ENCODE data around the gene UTP18. TPM values are rescaled to one million over a fixed set of nuclear protein-coding genes. Genes with fewer than 3 reads are reported as not detected.
"Not testable (repeated sequence)": the region's sequence is repeated elsewhere in the genome, so short reads cannot be mapped to it uniquely, and the experiment has no call there.

UTP18 gene
- total and polyA plus RNA-seq, 10 of the 15 experiments (the other 5 are each of a cell fraction or from before 2014, with no cell fraction given): 31.0 to 111 (median 58.8) TPM

DNA sequence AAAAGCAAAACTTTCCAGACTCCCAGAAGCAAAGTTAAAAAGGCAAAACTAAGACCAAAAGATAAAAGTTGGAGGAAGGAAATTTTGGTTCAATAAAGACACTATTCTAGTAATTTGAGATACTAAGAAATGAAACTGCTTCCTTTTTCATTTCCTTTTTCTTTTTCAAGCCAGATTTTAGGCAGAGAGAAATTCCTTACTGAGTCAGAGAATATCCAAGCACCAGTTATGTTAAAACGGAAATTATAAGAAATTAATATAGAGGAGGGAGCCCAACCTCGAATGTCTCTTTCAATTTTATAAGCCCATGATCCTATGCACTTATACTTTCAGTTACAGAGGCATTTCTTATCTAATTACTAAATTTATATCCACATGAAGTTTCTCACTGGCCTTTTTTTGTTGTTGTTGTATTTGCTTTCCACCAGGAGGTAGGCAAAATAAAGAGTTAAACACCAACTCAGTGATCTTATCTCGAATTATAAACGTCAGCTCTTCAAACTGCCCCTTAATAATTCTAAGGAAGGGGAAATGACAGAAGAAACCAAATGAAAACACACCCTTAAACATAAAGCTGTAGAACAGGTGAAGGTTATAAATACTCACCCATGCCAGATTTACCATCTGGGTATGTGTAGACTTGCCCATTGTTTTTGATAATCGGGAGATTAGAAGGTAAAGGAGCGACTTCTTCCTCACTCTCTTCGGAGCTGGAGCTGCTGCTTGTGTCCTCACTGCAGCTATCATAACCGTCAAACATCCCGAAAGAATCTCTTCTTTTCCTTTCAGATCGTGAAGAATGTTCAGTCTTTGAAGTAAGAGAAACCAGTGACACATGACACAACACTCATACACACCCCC lies 35.7 kb upstream of the UTP18 start:
- CTCF ChIA-PET: interaction anchor here (0.8 kb wide), 1 partner anchor 89 kb away, joined by 3 read pairs; no protein-coding TSS in a partner anchor
- in situ Hi-C loops (cut with MboI): no loop called here
- Histone ChIP-seq H4K20me1 (ENCODE audit: control insufficient read depth, insufficient read depth) (no peaks in the 10 kb centered on the region), H3K36me3 (ENCODE audit: control insufficient read depth in 2 of 2, insufficient read depth in 2 of 2, low read length in 1 of 2) (peaks cover 3 to 10% of the 10 kb centered on the region in 2 experiments), H3K4me2 (ENCODE audit: control insufficient read depth, insufficient read depth) (no peak overlapping the region), H3K9ac (ENCODE audit: control insufficient read depth, insufficient read depth, low read length) (no peak overlapping the region), H3K4me1 (ENCODE audit: control insufficient read depth, insufficient read depth, low read length) (peaks cover 10% of the 10 kb centered on the region), H3K27me3 (replicated peaks in 1 of 2; ENCODE audit: control insufficient read depth in 2 of 2, insufficient read depth in 2 of 2, low read length in 1 of 2) (no peaks in the 10 kb centered on the region), H3K79me2 (ENCODE audit: control insufficient read depth, insufficient read depth, low read length) (peaks cover 4% of the 10 kb centered on the region), H3K27ac (ENCODE audit: control insufficient read depth, insufficient read depth) (no peak overlapping the region; the same call in 1 of the 2 replicates), H2AFZ (ENCODE audit: control insufficient read depth, low read depth, low read length) (no peak overlapping the region), H3K4me3 (no peak overlapping the region), H3K9me3 (replicated peaks; ENCODE audit: control insufficient read depth, insufficient read depth, low read length) (no peaks in the 10 kb centered on the region)
- 54% methylated on average over 10 of the region's 10 CpGs for WGBS (ENCODE audit: insufficient coverage, insufficient replicate concordance, low lambda C conversion rate, missing lambda C conversion rate)
- DNase-seq (ENCODE audit: low read depth, low spot score): no peak
- SMC1A ChIA-PET (ENCODE audit: uncharacterized antibody, unreplicated experiment): interaction anchor here (1.1 to 1.5 kb wide), 2 partner anchors 14 to 37 kb away, joined by 4 to 5 read pairs; no protein-coding TSS in a partner anchor
- FAIRE-seq: no peak
- ATAC-seq: no peak
- intact Hi-C loops (cut with micrococcal nuclease; ENCODE audit: unreplicated experiment): no loop called here
- POLR2A ChIA-PET: interaction anchor here (0.6 kb wide), 1 partner anchor 45 kb away, joined by 11 read pairs; no protein-coding TSS in a partner anchor
- TF ChIP-seq MEF2A (IDR thresholded peaks at IDR 0.05; ENCODE audit: insufficient read depth, low read depth, low read length) (no peak), SMARCA5 (IDR thresholded peaks at IDR 0.05) (no peak), NR2C2 (IDR thresholded peaks at IDR 0.05; ENCODE audit: borderline replicate concordance, control insufficient read depth, insufficient read length, low read depth) (no peak), SPI1 (IDR thresholded peaks at IDR 0.05; ENCODE audit: borderline replicate concordance, insufficient read depth, low read depth, low read length) (no peak), MTA2 (IDR thresholded peaks at IDR 0.05; ENCODE audit: low read depth) (no peak), SMC3 (IDR thresholded peaks at IDR 0.05; ENCODE audit: borderline replicate concordance, low read length) (no peak)
- TF ChIP-seq, protein P1, sequence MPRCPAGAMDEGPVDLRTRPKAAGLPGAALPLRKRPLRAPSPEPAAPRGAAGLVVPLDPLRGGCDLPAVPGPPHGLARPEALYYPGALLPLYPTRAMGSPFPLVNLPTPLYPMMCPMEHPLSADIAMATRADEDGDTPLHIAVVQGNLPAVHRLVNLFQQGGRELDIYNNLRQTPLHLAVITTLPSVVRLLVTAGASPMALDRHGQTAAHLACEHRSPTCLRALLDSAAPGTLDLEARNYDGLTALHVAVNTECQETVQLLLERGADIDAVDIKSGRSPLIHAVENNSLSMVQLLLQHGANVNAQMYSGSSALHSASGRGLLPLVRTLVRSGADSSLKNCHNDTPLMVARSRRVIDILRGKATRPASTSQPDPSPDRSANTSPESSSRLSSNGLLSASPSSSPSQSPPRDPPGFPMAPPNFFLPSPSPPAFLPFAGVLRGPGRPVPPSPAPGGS (IDR thresholded peaks at IDR 0.05; ENCODE audit: borderline replicate concordance, insufficient read depth, low read depth, low read length, poor library complexity, severe bottlenecking): no peak
- no TSS peak for BruUV-seq (replicated peaks)
- RAD21 ChIA-PET (ENCODE audit: unreplicated experiment): no interaction called here

DNA sequence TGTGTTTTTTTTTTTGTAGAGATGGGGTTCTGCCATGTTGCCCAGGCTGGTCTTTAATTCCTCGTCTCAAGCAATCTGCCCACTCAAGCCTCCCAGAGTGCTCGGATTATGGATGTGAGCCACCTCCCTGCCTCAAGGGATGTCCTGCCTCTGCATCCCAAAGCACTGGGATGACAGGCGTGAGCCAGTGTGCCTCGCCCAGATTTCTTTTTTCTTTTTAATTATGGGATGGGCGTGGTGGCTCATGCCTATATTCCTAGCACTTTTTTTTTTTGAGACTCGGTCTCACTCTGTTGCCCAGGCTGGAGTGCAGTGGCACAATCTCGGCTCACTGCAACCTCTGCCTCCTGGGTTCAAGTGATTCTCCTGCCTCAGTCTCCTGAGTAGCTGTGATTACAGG lies 34.8 kb upstream of the UTP18 start:
- H3K9me3 ChIP-seq (replicated peaks; ENCODE audit: control insufficient read depth, insufficient read depth, low read length); DNase-seq (ENCODE audit: low read depth, low spot score); H4K20me1 ChIP-seq (ENCODE audit: control insufficient read depth, insufficient read depth); ATAC-seq; H3K27me3 ChIP-seq (replicated peaks in 1 of 2; ENCODE audit: control insufficient read depth in 2 of 2, insufficient read depth in 2 of 2, low read length in 1 of 2); H3K4me2 ChIP-seq (ENCODE audit: control insufficient read depth, insufficient read depth); H3K27ac ChIP-seq (ENCODE audit: control insufficient read depth, insufficient read depth); RAD21 ChIA-PET (ENCODE audit: unreplicated experiment); H3K4me3 ChIP-seq; intact Hi-C loops (cut with micrococcal nuclease; ENCODE audit: unreplicated experiment); H2AFZ ChIP-seq (ENCODE audit: control insufficient read depth, low read depth, low read length); BruUV-seq (replicated peaks); H3K79me2 ChIP-seq (ENCODE audit: control insufficient read depth, insufficient read depth, low read length); FAIRE-seq; H3K9ac ChIP-seq (ENCODE audit: control insufficient read depth, insufficient read depth, low read length); SMC1A ChIA-PET (ENCODE audit: uncharacterized antibody, unreplicated experiment); in situ Hi-C loops (cut with MboI); H3K36me3 ChIP-seq (ENCODE audit: control insufficient read depth in 2 of 2, insufficient read depth in 2 of 2, low read length in 1 of 2); POLR2A ChIA-PET; CTCF ChIA-PET: not testable (repeated sequence)
- 100% methylated on average over 7 of the region's 7 CpGs for WGBS (ENCODE audit: insufficient coverage, insufficient replicate concordance, low lambda C conversion rate, missing lambda C conversion rate)
- H3K4me1 ChIP-seq (ENCODE audit: control insufficient read depth, insufficient read depth, low read length): peaks cover 14% of the 10 kb centered on the region

All from GM12878 (cell line).